Heart right ventricle (tissue), 16 donors: ENCODE data around the gene MADD. TPM values are rescaled to one million over a fixed set of nuclear protein-coding genes. Genes with fewer than 3 reads are reported as not detected.

Experiments
- ATAC-seq, 8 donors: fragments of 200-7000 bp; cut with Tn5 transposase; one replicate each; pipeline ENCODE4 v1.9.1; 2020; ENCODE audit warnings: mild to moderate bottlenecking in 8 of 8, moderate library complexity in 8 of 8, moderate number of reproducible peaks in 1 of 8
- DNase-seq, 2 donors: peaks; one replicate each; pipeline ENCODE4 v3.0.0-alpha.2; 2020
- H3K27ac ChIP-seq, 10 donors: fragments of 200-600 bp; sonication (generic) in 2 of 10; one replicate each; pipeline versions ENCODE4 v1.5.0 to v1.8.0; 2020 to 2022; ENCODE audit warnings: mild to moderate bottlenecking in 3 of 10
- H3K27me3 ChIP-seq, 7 donors: fragments of 200-600 bp; one replicate each; pipeline ENCODE4 v1.8.0; 2021 to 2022; ENCODE audit warnings: mild to moderate bottlenecking in 2 of 7
- H3K36me3 ChIP-seq, 9 donors: fragments of 200-600 bp; sonication (generic) in 1 of 9; one replicate each; pipeline versions ENCODE4 v1.5.0 to v1.8.0; 2020 to 2022; ENCODE audit warnings: mild to moderate bottlenecking in 2 of 9
- H3K4me1 ChIP-seq, 9 donors: fragments of 200-600 bp; sonication (generic) in 1 of 9; one replicate each; pipeline versions ENCODE4 v1.5.0 to v1.8.0; 2020 to 2022; ENCODE audit warnings: mild to moderate bottlenecking in 4 of 9
- H3K4me3 ChIP-seq, 10 donors: fragments of 200-600 bp; sonication (generic) in 2 of 10; one replicate each; pipeline versions ENCODE4 v1.5.0 to v1.8.0; 2020 to 2022; ENCODE audit warnings: mild to moderate bottlenecking in 7 of 10, moderate library complexity in 2 of 10
- H3K9me3 ChIP-seq, 11 donors: fragments of 200-600 bp in 10 of 11; sonication (generic) in 2 of 11; one replicate each; pipeline versions ENCODE4 v1.5.0 to v1.8.0; 2013 to 2022; ENCODE audit warnings: mild to moderate bottlenecking in 2 of 11, control low read depth in 1 of 11, moderate library complexity in 1 of 11
- CTCF ChIP-seq, 9 donors: fragments of 200-600 bp; sonication (generic) in 2 of 9; IDR thresholded peaks; one replicate each; pipeline versions ENCODE4 v1.5.0 to v1.8.0; 2021 to 2022; ENCODE audit warnings: antibody characterized with exemption in 9 of 9, mild to moderate bottlenecking in 5 of 9, moderate library complexity in 1 of 9
- WGBS, 2 donors: extraction: QIAGEN DNeasy Blood & Tissue Kit; methylation state at CpG; one replicate each; pipeline ENCODE4 v1.1.7; 2013; ENCODE audit warnings: inconsistent platforms in 1 of 2; 5-methylcytosine and 5-hydroxymethylcytosine counted together
- intact Hi-C, 10 donors: fragments of 100-400 bp; cut with DNase I; formaldehyde crosslinking; loops; one replicate each; pipeline versions ENCODE4 v1.11.1 to v1.14.2; 2022
- polyA plus RNA-seq, 2 donors: library from polyadenylated mRNA; stranded (reverse); fragments of 200-250 nt; gene quantifications; one replicate each; pipeline ENCODE4 v1.2.3, GENCODE V29; 2013
- total RNA-seq, 10 donors: library from RNA; stranded (reverse); fragmentation: NEBNext Ultra II Directional in 3 of 10; extraction: Animal tissue kit (Norgen Biotek cat#: 25700) in 3 of 10; gene quantifications; one replicate each; pipeline versions ENCODE4 v1.2.1 to v1.2.4, GENCODE V29; 2021 to 2023
- donor health status: Arrhythmogenic right ventricular cardiomyopathy.
- donor health status: ischemic (EF 13 %, LVEDD 7.1; RV severe dilation, severe dysfunction).
- donor health status: healthy with polysubstance abuse.
- donor health status: DM: no; HTN: yes; CAD: no.
- donor health status: DM: no; HTN: no; CAD: no.
- donor health status: ischemic (EF 25% LVEDD 6.9; RV normal size, moderate dysfunction).
- donor health status: ischemic (EF 25% LVEDD 5.7; RV mildly dilated, moderate dysfunction).
- donor health status: healthy.
- donor health status: DM: yes; HTN: yes; CAD: no.
- donor health status: Ischemic cardiomyopathy.
- donor health status: ischemic (EF 35%, LVEDD 5.7; RV mildly dilated, moderate dysfunction).
- donor health status: nonischemic (EF 11% LVEDD 7.7; RV severe dilation, severe dysfunction).
- donor health status: DM: yes; HTN: yes; CAD: no.
- donor health status: PGD.
- donor health status: ischemic (EF 29% LVEDD 5.4; RV normal size, mild dysfunction).
- donor health status: nonischemic (EF 23%, LVEDD 6.1; RV moderate dilation, normal function).

The MADD gene
- total and polyA plus RNA-seq, 12 donors, result 23.8 to 54.8 (median 35.4) TPM

- intact Hi-C loops, result no loop called here
- no peaks in the 10 kb centered on the region for H3K27me3 ChIP-seq
- peaks cover 0 to 28% (median 9%) of the 10 kb centered on the region in 9 donors for H3K4me1 ChIP-seq
- no peak for TF ChIP-seq CTCF (IDR thresholded peaks at IDR 0.05)
- ATAC-seq (peak; percentile 34 to 90 (median 68)), DNase-seq (no peak)
- no peak overlapping the region for H3K4me3 ChIP-seq
- H3K9me3 ChIP-seq, result no peaks in the 10 kb centered on the region
- peaks cover 0 to 100% (median 23%) of the 10 kb centered on the region in 9 donors for H3K36me3 ChIP-seq
- H3K27ac ChIP-seq, result peak overlapping the region in 8 of 10 donors; percentile 11 to 56 (median 41)
Observed at GRCh38 chr11:47280099-47280498, 10.2 kb downstream of the MADD start.

GRCh38 chr11:47280860-47281259, 10.9 kb downstream of the MADD start:
- ATAC-seq, result no peak
- Histone ChIP-seq H3K27ac (peak overlapping the region in 8 of 10 donors; percentile 19 to 56 (median 30)), H3K36me3 (peaks cover 0 to 100% (median 23%) of the 10 kb centered on the region in 9 donors), H3K4me1 (peaks cover 0 to 36% (median 13%) of the 10 kb centered on the region in 9 donors), H3K27me3 (no peaks in the 10 kb centered on the region), H3K9me3 (no peaks in the 10 kb centered on the region), H3K4me3 (no peak overlapping the region)
- no peak for DNase-seq
- 65 to 73% methylated on average over 5 of the region's 5 CpGs for WGBS, 2 donors
- TF ChIP-seq CTCF (IDR thresholded peaks at IDR 0.05), result no peak
- intact Hi-C loops, result no loop called here

- Histone ChIP-seq H3K9me3 (no peaks in the 10 kb centered on the region), H3K4me3 (no peak overlapping the region), H3K27me3 (no peaks in the 10 kb centered on the region), H3K27ac (no peak overlapping the region), H3K36me3 (peaks cover 0 to 100% (median 17%) of the 10 kb centered on the region in 9 donors), H3K4me1 (peaks cover 0 to 52% (median 22%) of the 10 kb centered on the region in 9 donors)
- no peak for TF ChIP-seq CTCF (IDR thresholded peaks at IDR 0.05)
- intact Hi-C loops, result no loop called here
- ATAC-seq (no peak), DNase-seq (no peak)
- WGBS, 2 donors, result 90 to 95% methylated on average over 7 of the region's 7 CpGs
Observed at GRCh38 chr11:47282462-47282861, 12.5 kb downstream of the MADD start.

- TF ChIP-seq CTCF (IDR thresholded peaks at IDR 0.05), result no peak
- DNase-seq, result no peak
- WGBS, 2 donors, result 90 to 95% methylated on average over 4 of the region's 4 CpGs
- Histone ChIP-seq H3K9me3 (no peaks in the 10 kb centered on the region), H3K36me3 (peaks cover 0 to 100% (median 22%) of the 10 kb centered on the region in 9 donors), H3K4me1 (peaks cover 0 to 61% (median 29%) of the 10 kb centered on the region in 9 donors), H3K27me3 (no peaks in the 10 kb centered on the region), H3K4me3 (no peak overlapping the region), H3K27ac (no peak overlapping the region)
- ATAC-seq, result no peak
- intact Hi-C loops, result no loop called here
Observed at GRCh38 chr11:47284151-47284550, 14.2 kb downstream of the MADD start.
